ENCODE data around the gene SINHCAF.

GRCh38 chr12:31300783-31301182, 25.2 kb downstream of the SINHCAF start:
- TF ChIP-seq CTCF (IDR thresholded peaks at IDR 0.05 in 2 of 3, conservative IDR thresholded peaks at IDR 0.05 in 1 of 3; ENCODE audit: borderline replicate concordance in 1 of 3, insufficient read depth in 1 of 3, low read depth in 2 of 3, low read length in 2 of 3) (no peak), CEBPB (IDR thresholded peaks at IDR 0.05; ENCODE audit: low read depth) (no peak), SRF (IDR thresholded peaks at IDR 0.05; ENCODE audit: low read depth) (no peak)

All from HCT116 (cell line).